GM12878 (cell line): ENCODE data around the gene OSGIN1. TPM values are rescaled to one million over a fixed set of nuclear protein-coding genes. Genes with fewer than 3 reads are reported as not detected.

ENCODE experiments used
- ATAC-seq: fragments of 200-7000 bp; cut with Tn5 transposase; 3 replicates; pipeline ENCODE4 v1.9.1; 2020; ENCODE audit warnings: mild to moderate bottlenecking, moderate library complexity
- BruUV-seq: library from RNA; stranded (reverse); fragments of 400-500 nt; replicated peaks from 2 replicates; lab custom pipeline; 2021; lab: Mats Ljungman, UMichigan
- CTCF ChIA-PET: fragments of 300-600 bp; sonication (Branson Sonifier 250); formaldehyde crosslinking; extraction: SDS; loops from one replicate; lab custom pipeline; 2021; ENCODE audit warnings: inconsistent platforms; lab: Yijun Ruan, JAX
- POLR2A ChIA-PET: fragments of 350-600 bp; formaldehyde crosslinking; extraction: SDS; loops from one replicate; lab custom pipeline; 2021; ENCODE audit warnings: inconsistent platforms; lab: Charles Lee
- RAD21 ChIA-PET: fragments of 300-600 bp; sonication (Branson Sonifier 250); formaldehyde crosslinking; loops from one replicate; lab custom pipeline; 2023; ENCODE audit warnings: antibody characterized with exemption; ENCODE audit not compliant: unreplicated experiment; lab: Charles Lee
- SMC1A ChIA-PET: fragments of 300-600 bp; sonication (Branson Sonifier 250); formaldehyde crosslinking; loops from one replicate; lab custom pipeline; 2023; ENCODE audit not compliant: unreplicated experiment, uncharacterized antibody; lab: Charles Lee
- DNase-seq: peaks from one replicate; pipeline ENCODE4 v3.0.0-alpha.2; 2011; ENCODE audit warnings: low read depth, low spot score
- FAIRE-seq: peaks from 3 replicates; lab custom pipeline; 2011; peaks lifted over from hg19 to GRCh38; lab: Jason Lieb, UNC
- H2AFZ ChIP-seq: 2 replicates; pipeline ENCODE4 v1.6.0; 2011; ENCODE audit warnings: low read depth, low read length, control low read depth; ENCODE audit not compliant: control insufficient read depth
- H3K27ac ChIP-seq: 2 replicates; pipeline ENCODE4 v1.5.1; 2011; ENCODE audit warnings: control low read depth; ENCODE audit not compliant: control insufficient read depth, insufficient read depth
- H3K27me3 ChIP-seq, 2 experiments: replicated peaks in 1 of 2; 2 replicates each; pipeline versions ENCODE4 v1.6.0 to v1.6.1; 2011; ENCODE audit warnings: low read length in 1 of 2; ENCODE audit not compliant: control insufficient read depth in 2 of 2, insufficient read depth in 2 of 2
- H3K36me3 ChIP-seq, 2 experiments: 2 replicates each; pipeline ENCODE4 v1.5.1; 2011; ENCODE audit warnings: low read length in 1 of 2; ENCODE audit not compliant: control insufficient read depth in 2 of 2, insufficient read depth in 2 of 2
- H3K4me1 ChIP-seq: 2 replicates; pipeline ENCODE4 v1.6.1; 2011; ENCODE audit warnings: mild to moderate bottlenecking, low read length, moderate library complexity, mixed read lengths; ENCODE audit not compliant: control insufficient read depth, insufficient read depth
- H3K4me2 ChIP-seq: 2 replicates; pipeline ENCODE4 v1.6.0; 2011; ENCODE audit warnings: control low read depth; ENCODE audit not compliant: control insufficient read depth, insufficient read depth
- H3K4me3 ChIP-seq: fragments of 200-600 bp; sonication (generic); 2 replicates; pipeline ENCODE4 v1.5.1; 2016
- H3K79me2 ChIP-seq: 2 replicates; pipeline ENCODE4 v1.6.0; 2011; ENCODE audit warnings: low read length; ENCODE audit not compliant: control insufficient read depth, insufficient read depth
- H3K9ac ChIP-seq: 2 replicates; pipeline ENCODE4 v1.8.0; 2011; ENCODE audit warnings: low read length, control low read depth, mixed read lengths; ENCODE audit not compliant: control insufficient read depth, insufficient read depth
- H3K9me3 ChIP-seq: replicated peaks from 3 replicates; pipeline ENCODE4 v1.5.1; 2011; ENCODE audit warnings: mild to moderate bottlenecking, low read length; ENCODE audit not compliant: control insufficient read depth, insufficient read depth
- H4K20me1 ChIP-seq: 2 replicates; pipeline ENCODE4 v1.6.0; 2011; ENCODE audit not compliant: control insufficient read depth, insufficient read depth
- CEBPZ ChIP-seq: fragments of 150-350 bp; IDR thresholded peaks from 2 replicates; pipeline ENCODE4 v1.6.1; 2016; ENCODE audit warnings: low read depth, low read length
- E4F1 ChIP-seq: fragments of 450-650 bp; IDR thresholded peaks from 2 replicates; pipeline ENCODE4 v1.6.1; 2018; ENCODE audit warnings: borderline replicate concordance, mild to moderate bottlenecking; ENCODE audit not compliant: partially characterized antibody
- RAD21 ChIP-seq: IDR thresholded peaks from 2 replicates; pipeline ENCODE4 v1.6.1; 2011; ENCODE audit warnings: mild to moderate bottlenecking, low read depth, low read length, moderate library complexity; ENCODE audit not compliant: insufficient read depth
- WGBS: methylation state at CpG from one replicate; pipeline ENCODE4 v1.1.6; 2016; ENCODE audit warnings: low lambda C conversion rate; ENCODE audit not compliant: insufficient replicate concordance, insufficient coverage; ENCODE audit errors: missing lambda C conversion rate; 5-methylcytosine and 5-hydroxymethylcytosine counted together
- in situ Hi-C: fragments of 300-500 bp; cut with MboI; formaldehyde crosslinking; loops from 9 replicates; pipeline ENCODE4 v1.14.3; 2018; ENCODE audit warnings: mixed read lengths
- intact Hi-C: fragments of 100-400 bp; cut with micrococcal nuclease; formaldehyde crosslinking; loops from one replicate; pipeline ENCODE4 v1.14.2; 2022; ENCODE audit not compliant: unreplicated experiment
- polyA plus RNA-seq, 11 experiments: library from polyadenylated mRNA; depleted of rRNA in 4 of 11; unstranded in 6 of 11; stranded (reverse) in 5 of 11; fragments of >200 nt; fragmentation: Nextera tagmentation in 4 of 11; fragmentation: Illumina TruSeq in 1 of 11; extraction: Ambion mirVana in 4 of 11; extraction: Trizol in 1 of 11; gene quantifications; 1 replicate in 1 of 11; 2 replicates in 10 of 11; pipeline versions ENCODE4 v1.2.1 to v1.2.3, GENCODE V29; 2011 to 2016; ENCODE audit warnings: inconsistent platforms in 2 of 11, missing spikeins in 2 of 11, low read depth in 1 of 11
- total RNA-seq, 4 experiments: library from RNA; depleted of rRNA in 3 of 4; stranded (reverse); fragments of >200 nt in 3 of 4; fragmentation: Illumina TruSeq in 1 of 4; extraction: Trizol in 1 of 4; gene quantifications; 2 replicates each; pipeline versions ENCODE4 v1.2.1 to v1.2.3, GENCODE V29; 2013 to 2021

The OSGIN1 gene
- total and polyA plus RNA-seq, 10 of the 15 experiments (the other 5 are each of a cell fraction or from before 2014, with no cell fraction given), result 0.06 to 0.18 (median 0.13) TPM; not detected in 5

DNA sequence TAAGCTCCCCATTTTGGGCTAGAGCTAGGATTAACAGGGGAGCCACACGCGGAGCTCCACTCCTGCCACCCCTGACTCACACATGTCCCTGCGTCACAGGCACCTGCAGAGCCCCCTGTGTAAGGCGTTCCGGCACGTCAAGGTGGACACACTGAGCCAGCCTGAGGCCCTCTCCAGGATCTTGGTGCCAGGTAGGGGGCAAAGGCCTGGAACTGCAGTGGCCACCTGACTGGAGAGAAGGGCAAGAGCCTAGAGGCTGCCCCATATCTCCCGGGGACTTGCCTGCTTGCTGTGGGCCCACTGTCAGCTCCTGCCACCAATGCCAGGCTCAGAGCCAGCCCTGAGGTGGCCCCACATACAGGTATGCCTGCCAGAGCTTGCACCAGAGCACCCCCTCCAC is 48.7 kb downstream of the OSGIN1 start:
- 64% methylated on average over 7 of the region's 7 CpGs for WGBS
- Histone ChIP-seq H3K79me2 (no peaks in the 10 kb centered on the region), H3K27me3 (no peaks in the 10 kb centered on the region; a peak in 3 of 4 replicates), H3K4me3 (no peak overlapping the region), H4K20me1 (no peaks in the 10 kb centered on the region), H2AFZ (no peak overlapping the region), H3K4me2 (no peak overlapping the region), H3K9me3 (no peaks in the 10 kb centered on the region)
- CTCF ChIA-PET, result no interaction called here
- FAIRE-seq (no peak), DNase-seq (no peak)
- no peak for TF ChIP-seq E4F1
- TF ChIP-seq RAD21, result no peak
- no peak for TF ChIP-seq CEBPZ
- TF ChIP-seq, all 136 proteins: peak for 0
- H3K27ac ChIP-seq, result no peak overlapping the region
- H3K36me3 ChIP-seq, result no peaks in the 10 kb centered on the region
- SMC1A ChIA-PET, result no interaction called here
- no peak for ATAC-seq
- H3K4me1 ChIP-seq, result no peaks in the 10 kb centered on the region
- in situ Hi-C loops (no loop called here), intact Hi-C loops (no loop called here)
- RAD21 ChIA-PET, result no interaction called here
- no peak overlapping the region for H3K9ac ChIP-seq
- POLR2A ChIA-PET, result no interaction called here
- BruUV-seq, result no TSS peak
